ENCODE results near the gene C9orf72. TPM values are rescaled to one million over a fixed set of nuclear protein-coding genes. Genes with fewer than 3 reads are reported as not detected.

Gene C9orf72
- total and polyA plus RNA-seq, 2 of the 8 experiments (the other 6 are each of a cell fraction or from before 2014, with no cell fraction given) = 7.2 to 17.5 TPM

DNA sequence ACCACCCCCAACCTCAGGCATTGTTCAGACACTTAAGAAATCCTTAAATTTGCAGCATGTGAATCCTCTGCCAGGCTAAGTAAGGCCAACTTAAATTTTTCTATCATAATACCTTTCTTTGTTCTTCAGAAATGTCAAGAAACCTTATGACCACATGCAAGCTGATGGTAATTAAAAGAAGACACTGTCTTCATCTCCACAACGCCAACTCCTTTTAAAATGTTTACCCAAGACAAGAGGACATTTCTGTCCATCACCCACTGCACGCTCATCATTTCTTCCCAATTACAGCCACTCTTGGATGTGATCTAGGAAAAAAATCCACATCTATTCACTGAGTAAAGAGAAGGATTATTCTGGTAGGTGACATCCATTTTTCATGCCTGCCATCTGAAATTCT is 55.3 kb downstream of the C9orf72 start:
- Histone ChIP-seq H3K9me3 (ENCODE audit: insufficient read depth in 2 of 2, low read depth in 1 of 2, low read length in 1 of 2) (no peaks in the 10 kb centered on the region), H2BK120ac (replicated peaks; ENCODE audit: low read depth, low read length) (no peak overlapping the region), H3K56ac (replicated peaks; ENCODE audit: insufficient read length, low read depth, low read length) (no peak overlapping the region), H3K27ac (ENCODE audit: low read depth, low read length) (no peak overlapping the region), H2BK20ac (ENCODE audit: low read length) (no peak overlapping the region), H3K4ac (replicated peaks; ENCODE audit: insufficient read length, low read depth, low read length) (no peak overlapping the region), H3K9ac (replicated peaks in 1 of 4; ENCODE audit: extremely low read depth in 1 of 4, low read depth in 3 of 4, low read length in 3 of 4) (no peak overlapping the region), H3K79me2 (ENCODE audit: control insufficient read depth in 1 of 2, insufficient read depth in 2 of 2, low read length in 2 of 2) (peaks cover 0 to 38% of the 10 kb centered on the region in 2 experiments; a peak in 3 of 4 replicates), H2AFZ (ENCODE audit: low read length) (no peak overlapping the region), H3K4me1 (replicated peaks in 1 of 4; ENCODE audit: control insufficient read depth in 3 of 4, insufficient read depth in 4 of 4, low read length in 3 of 4) (no peaks in the 10 kb centered on the region), H4K91ac (replicated peaks; ENCODE audit: insufficient read length, low read length) (no peak overlapping the region), H3K23ac (ENCODE audit: insufficient read length) (no peak overlapping the region), H3K79me1 (ENCODE audit: low read depth, low read length) (peaks cover 2% of the 10 kb centered on the region; the same call in 1 of the 2 replicates), H3K36me3 (ENCODE audit: control insufficient read depth in 2 of 4, insufficient read depth in 4 of 4, low read length in 3 of 4) (no peaks in the 10 kb centered on the region), H4K5ac (ENCODE audit: insufficient read length, low read depth, low read length) (no peak overlapping the region), H2BK5ac (ENCODE audit: low read depth, low read length) (no peak overlapping the region), H3K23me2 (ENCODE audit: low read depth, low read length) (no peaks in the 10 kb centered on the region), H3K4me2 (ENCODE audit: insufficient read depth in 1 of 2, low read depth in 2 of 2, low read length in 2 of 2) (no peak overlapping the region), H3K4me3 (ENCODE audit: extremely low read depth in 1 of 4, insufficient read depth in 2 of 4, low read depth in 3 of 4, low read length in 4 of 4) (no peak overlapping the region), H3K18ac (ENCODE audit: extremely low read depth, low read length) (no peak overlapping the region), H2BK15ac (ENCODE audit: low read length) (no peak overlapping the region), H3K27me3 (replicated peaks in 1 of 4; ENCODE audit: control insufficient read depth in 3 of 4, extremely low read depth in 1 of 4, insufficient read depth in 3 of 4, low read length in 3 of 4) (no peaks in the 10 kb centered on the region), H3K14ac (ENCODE audit: insufficient read length) (no peak overlapping the region), H4K8ac (ENCODE audit: extremely low read depth, insufficient read depth, low read length) (no peak overlapping the region), H2AK5ac (ENCODE audit: low read depth, low read length) (no peak overlapping the region), H4K20me1 (replicated peaks in 1 of 2; ENCODE audit: control insufficient read depth in 1 of 2, insufficient read depth in 2 of 2, low read length in 2 of 2) (no peaks in the 10 kb centered on the region), H2BK12ac (ENCODE audit: low read depth, low read length) (no peak overlapping the region)
- FAIRE-seq (no peak), DNase-seq (ENCODE audit: low read depth in 1 of 2, low spot score in 2 of 2) (no peak)
- ChIA-PET POLR2A (ENCODE audit: partially characterized antibody) (no interaction called here), CTCF (ENCODE audit: partially characterized antibody) (no interaction called here)
- WGBS, 2 experiments (ENCODE audit: extremely low coverage in 1 of 2, insufficient coverage in 1 of 2, insufficient read length in 1 of 2, insufficient replicate concordance in 2 of 2, low coverage in 1 of 2, low lambda C conversion rate in 2 of 2, missing lambda C conversion rate in 1 of 2) = 96% methylated on average over 2 of the region's 2 CpGs; no CpG with 5 or more reads in 1 of the 2 experiments
- TF ChIP-seq TAF7 (optimal IDR thresholded peaks at IDR 0.05; ENCODE audit: borderline replicate concordance, low read depth, low read length) (no peak), RBBP5 (IDR thresholded peaks at IDR 0.05; ENCODE audit: borderline replicate concordance, low read depth, low read length) (no peak), YY1 (IDR thresholded peaks at IDR 0.05; ENCODE audit: low read depth, low read length) (no peak), MAFK (IDR thresholded peaks at IDR 0.05; ENCODE audit: low read depth, low read length) (no peak), CEBPB (IDR thresholded peaks at IDR 0.05; ENCODE audit: low read depth, low read length) (no peak), SAP30 (IDR thresholded peaks at IDR 0.05; ENCODE audit: insufficient read depth, insufficient replicate concordance, low read length) (no peak), BRCA1 (IDR thresholded peaks at IDR 0.05; ENCODE audit: low read depth, low read length) (no peak), POLR2A (IDR thresholded peaks at IDR 0.05; ENCODE audit: control extremely low read depth in 1 of 2, low read depth in 2 of 2, low read length in 2 of 2) (no peak), CREB1 (IDR thresholded peaks at IDR 0.05) (no peak), RAD21 (IDR thresholded peaks at IDR 0.05 in 1 of 2, conservative IDR thresholded peaks at IDR 0.05 in 1 of 2; ENCODE audit: low read depth in 2 of 2, low read length in 2 of 2) (no peak), SIX5 (IDR thresholded peaks at IDR 0.05; ENCODE audit: low read depth, low read length) (no peak), POU5F1 (IDR thresholded peaks at IDR 0.05; ENCODE audit: low read depth, low read length) (no peak), EZH2 (IDR thresholded peaks at IDR 0.05; ENCODE audit: low read depth, low read length, severe bottlenecking) (no peak), TCF12 (IDR thresholded peaks at IDR 0.05; ENCODE audit: low read depth, low read length) (no peak)
